Umbilical cord (tissue), 2 donors: ENCODE results near the gene SUPT20H. TPM values are rescaled to one million over a fixed set of nuclear protein-coding genes. Genes with fewer than 3 reads are reported as not detected.

Source experiments
- DNase-seq: peaks from one replicate; pipeline ENCODE4 v3.0.0-alpha.2; 2015; ENCODE audit warnings: low spot score
- total RNA-seq: library from RNA; depleted of rRNA; stranded (reverse); fragments of >200 nt; gene quantifications from one replicate; pipeline ENCODE4 v1.2.3, GENCODE V29; 2014; ENCODE audit warnings: low replicate concordance; ENCODE audit not compliant: insufficient read depth

Gene SUPT20H
- 77.0 TPM for total RNA-seq

- peak; percentile 93 for DNase-seq
Measured at GRCh38 chr13:37058910-37059847, at the start of gene SUPT20H. SUPT20H (minus strand) TSS chr13:37059688; CDS start chr13:37051490, 8,198 bp downstream.

- DNase-seq: peak; percentile 80
Measured at GRCh38 chr13:37109051-37109678, 49.7 kb upstream of the SUPT20H start.

GRCh38 chr13:37107868-37108267 is 48.4 kb upstream of the SUPT20H start:
- no peak for DNase-seq

- peak; percentile 15 for DNase-seq
Measured at GRCh38 chr13:37107456-37107855, 48.0 kb upstream of the SUPT20H start.

GRCh38 chr13:37106642-37107041 is 47.2 kb upstream of the SUPT20H start:
- DNase-seq: peak; percentile 24

GRCh38 chr13:37105251-37105714 is 45.8 kb upstream of the SUPT20H start, which contains the start of gene CSNK1A1L:
CSNK1A1L (minus strand) TSS chr13:37105664; CDS start chr13:37105256, 408 bp downstream.
- no peak for DNase-seq

- DNase-seq: no peak
Measured at GRCh38 chr13:37102896-37103295, 43.4 kb upstream of the SUPT20H start.

- DNase-seq: no peak
Measured at GRCh38 chr13:37101201-37101600, 41.7 kb upstream of the SUPT20H start.

- DNase-seq: peak; percentile 43
Measured at GRCh38 chr13:37100731-37101130, 41.2 kb upstream of the SUPT20H start.

GRCh38 chr13:37097076-37097475 is 37.6 kb upstream of the SUPT20H start:
- DNase-seq: no peak

GRCh38 chr13:37094840-37095239 is 35.4 kb upstream of the SUPT20H start:
- no peak for DNase-seq

GRCh38 chr13:37094099-37094498 is 34.6 kb upstream of the SUPT20H start:
- no peak for DNase-seq

- DNase-seq: no peak
Measured at GRCh38 chr13:37091835-37092234, 32.3 kb upstream of the SUPT20H start.

- no peak for DNase-seq
Measured at GRCh38 chr13:37090912-37091311, 31.4 kb upstream of the SUPT20H start.

- no peak for DNase-seq
Measured at GRCh38 chr13:37089495-37089894, 30.0 kb upstream of the SUPT20H start.

- no peak for DNase-seq
Measured at GRCh38 chr13:37087486-37087885, 28.0 kb upstream of the SUPT20H start.

GRCh38 chr13:37085606-37086005 is 26.1 kb upstream of the SUPT20H start:
- DNase-seq: no peak

GRCh38 chr13:37076818-37077217 is 17.3 kb upstream of the SUPT20H start:
- no peak for DNase-seq

GRCh38 chr13:37075164-37075563 is 15.7 kb upstream of the SUPT20H start:
- DNase-seq: no peak

- DNase-seq: peak; percentile 58
Measured at GRCh38 chr13:37074703-37075102, 15.2 kb upstream of the SUPT20H start.

GRCh38 chr13:37072024-37072423 is 12.5 kb upstream of the SUPT20H start:
- no peak for DNase-seq

- DNase-seq: no peak
Measured at GRCh38 chr13:37070956-37071355, 11.5 kb upstream of the SUPT20H start.
